GM20000 (cell line): ENCODE data around the gene ZNF470.
A peak's percentile ranks its signal among the peaks of the same experiment; 100 is the strongest.

Source experiments
- DNase-seq: peaks from one replicate; pipeline ENCODE4 v3.0.0; 2012; ENCODE audit warnings: low spot score
- CTCF ChIP-seq: IDR thresholded peaks from 2 replicates; pipeline ENCODE4 v1.5.1; 2012; ENCODE audit warnings: mild to moderate bottlenecking, control low read depth; ENCODE audit errors: extremely low read depth, missing control alignments

Gene ZNF470

GRCh38 chr19:56567274-56568120 lies at the start of gene ZNF470:
ZNF470 (plus strand) TSS chr19:56567468; CDS start chr19:56570312, 2,844 bp downstream.
- DNase-seq: peak; percentile 96
- no peak for TF ChIP-seq CTCF

GRCh38 chr19:56525214-56525860 lies 41.9 kb upstream of the ZNF470 start:
- no peak for TF ChIP-seq CTCF
- DNase-seq: no peak

GRCh38 chr19:56537442-56537841 lies 29.8 kb upstream of the ZNF470 start:
- TF ChIP-seq CTCF: no peak
- no peak for DNase-seq

GRCh38 chr19:56538254-56538760 lies 29.0 kb upstream of the ZNF470 start:
- TF ChIP-seq CTCF: no peak
- DNase-seq: peak; percentile 88

- no peak for TF ChIP-seq CTCF
- peak; percentile 87 for DNase-seq
Observed at GRCh38 chr19:56538761-56539263, 28.5 kb upstream of the ZNF470 start, which contains the start of gene ZFP28. ZFP28 (plus strand) TSS chr19:56538948; CDS start chr19:56539019, 71 bp downstream.

GRCh38 chr19:56543776-56544175 lies 23.5 kb upstream of the ZNF470 start:
- no peak for TF ChIP-seq CTCF
- no peak for DNase-seq

- no peak for DNase-seq
- TF ChIP-seq CTCF: no peak
Observed at GRCh38 chr19:56547535-56547934, 19.7 kb upstream of the ZNF470 start.
